Prostate gland (tissue), 2 donors: Measurements from ENCODE around the gene DAB1. TPM values are rescaled to one million over a fixed set of nuclear protein-coding genes. Genes with fewer than 3 reads are reported as not detected.

Experiments used
- DNase-seq: peaks from one replicate; pipeline ENCODE4 v3.0.0-alpha.2; 2019; ENCODE audit warnings: low spot score
- H3K27ac ChIP-seq, 2 donors: fragments of 200-600 bp; sonication (generic); 2 replicates each; pipeline ENCODE4 v1.5.1; 2017 to 2019
- H3K27me3 ChIP-seq: fragments of 200-600 bp; sonication (generic); replicated peaks from 2 replicates; pipeline ENCODE4 v1.5.1; 2019; ENCODE audit not compliant: insufficient read depth
- H3K36me3 ChIP-seq, 2 donors: fragments of 200-600 bp; sonication (generic); 1 replicate in 1 of 2; 2 replicates in 1 of 2; pipeline versions ENCODE4 v1.5.1 to v1.8.1; 2017 to 2019
- H3K4me1 ChIP-seq: fragments of 200-600 bp; sonication (generic); replicated peaks from 2 replicates; pipeline ENCODE4 v1.5.1; 2019
- H3K4me3 ChIP-seq, 2 donors: fragments of 200-600 bp; sonication (generic); 2 replicates each; pipeline ENCODE4 v1.5.1; 2017 to 2019
- H3K9me3 ChIP-seq: fragments of 200-600 bp; sonication (generic); 2 replicates; pipeline ENCODE4 v1.5.1; 2017
- POLR2A ChIP-seq: fragments of 450-650 bp; IDR thresholded peaks from one replicate; pipeline ENCODE4 v1.6.1; 2016; ENCODE audit warnings: antibody characterized with exemption, mild to moderate bottlenecking
- POLR2AphosphoS5 ChIP-seq: sonication (generic); formaldehyde crosslinking; IDR thresholded peaks from one replicate; pipeline ENCODE4 v1.6.1; 2017; ENCODE audit warnings: antibody characterized with exemption
- WGBS: methylation state at CpG from one replicate; pipeline ENCODE4 v1.1.5; 2018; 5-methylcytosine and 5-hydroxymethylcytosine counted together
- intact Hi-C: fragments of 100-400 bp; cut with DNase I; formaldehyde crosslinking; loops from one replicate; pipeline ENCODE4 v1.14.2; 2022
- total RNA-seq, 2 donors: library from RNA; depleted of rRNA; stranded (reverse); fragments of >200 nt; gene quantifications; one replicate each; pipeline ENCODE4 v1.1.0, GENCODE V29; 2016
- TF ChIP-seq, protein P1 (sequence below), 4 experiments: fragments of 200-600 bp in 2 of 4; fragments of 450-650 bp in 2 of 4; sonication (generic) in 2 of 4; IDR thresholded peaks; 1 replicate in 3 of 4; 2 replicates in 1 of 4; pipeline ENCODE4 v1.5.1; 2016 to 2019; ENCODE audit warnings: antibody characterized with exemption in 4 of 4, mild to moderate bottlenecking in 2 of 4, moderate library complexity in 2 of 4

DAB1 gene
- total RNA-seq, 2 donors from 2014 or later: 0.64 to 3.6 TPM

DNA sequence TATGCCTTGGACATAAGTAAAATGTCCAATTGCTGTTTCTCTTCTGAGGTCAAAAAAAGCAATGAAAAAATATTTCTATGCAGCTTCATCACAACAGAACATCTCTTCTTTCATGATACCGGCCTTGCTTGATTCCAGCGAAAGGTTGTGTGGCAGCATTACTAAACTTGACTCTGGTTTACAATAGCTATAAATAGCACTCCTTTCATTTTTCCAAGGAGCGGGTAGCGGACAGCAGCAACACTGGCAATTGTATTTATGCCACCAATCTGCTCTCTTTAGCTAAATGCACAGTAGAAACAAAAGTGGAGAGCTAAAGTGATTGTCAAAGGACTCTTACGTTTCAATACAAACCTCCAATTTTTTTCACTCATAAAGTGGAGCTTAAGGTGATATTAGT lies 7.5 kb upstream of the DAB1 start:
- WGBS: 45% methylated on average over 5 of the region's 5 CpGs
- Histone ChIP-seq H3K27me3 (no peaks in the 10 kb centered on the region), H3K36me3 (no peaks in the 10 kb centered on the region), H3K4me3 (no peak overlapping the region), H3K9me3 (no peaks in the 10 kb centered on the region), H3K4me1 (no peaks in the 10 kb centered on the region), H3K27ac (no peak overlapping the region)
- DNase-seq: no peak
- intact Hi-C loops: no loop called here
- TF ChIP-seq POLR2AphosphoS5: no peak
- TF ChIP-seq, protein P1, sequence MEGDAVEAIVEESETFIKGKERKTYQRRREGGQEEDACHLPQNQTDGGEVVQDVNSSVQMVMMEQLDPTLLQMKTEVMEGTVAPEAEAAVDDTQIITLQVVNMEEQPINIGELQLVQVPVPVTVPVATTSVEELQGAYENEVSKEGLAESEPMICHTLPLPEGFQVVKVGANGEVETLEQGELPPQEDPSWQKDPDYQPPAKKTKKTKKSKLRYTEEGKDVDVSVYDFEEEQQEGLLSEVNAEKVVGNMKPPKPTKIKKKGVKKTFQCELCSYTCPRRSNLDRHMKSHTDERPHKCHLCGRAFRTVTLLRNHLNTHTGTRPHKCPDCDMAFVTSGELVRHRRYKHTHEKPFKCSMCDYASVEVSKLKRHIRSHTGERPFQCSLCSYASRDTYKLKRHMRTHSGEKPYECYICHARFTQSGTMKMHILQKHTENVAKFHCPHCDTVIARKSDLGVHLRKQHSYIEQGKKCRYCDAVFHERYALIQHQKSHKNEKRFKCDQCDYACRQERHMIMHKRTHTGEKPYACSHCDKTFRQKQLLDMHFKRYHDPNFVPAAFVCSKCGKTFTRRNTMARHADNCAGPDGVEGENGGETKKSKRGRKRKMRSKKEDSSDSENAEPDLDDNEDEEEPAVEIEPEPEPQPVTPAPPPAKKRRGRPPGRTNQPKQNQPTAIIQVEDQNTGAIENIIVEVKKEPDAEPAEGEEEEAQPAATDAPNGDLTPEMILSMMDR (IDR thresholded peaks at IDR 0.05): no peak
- TF ChIP-seq POLR2A: no peak

DNA sequence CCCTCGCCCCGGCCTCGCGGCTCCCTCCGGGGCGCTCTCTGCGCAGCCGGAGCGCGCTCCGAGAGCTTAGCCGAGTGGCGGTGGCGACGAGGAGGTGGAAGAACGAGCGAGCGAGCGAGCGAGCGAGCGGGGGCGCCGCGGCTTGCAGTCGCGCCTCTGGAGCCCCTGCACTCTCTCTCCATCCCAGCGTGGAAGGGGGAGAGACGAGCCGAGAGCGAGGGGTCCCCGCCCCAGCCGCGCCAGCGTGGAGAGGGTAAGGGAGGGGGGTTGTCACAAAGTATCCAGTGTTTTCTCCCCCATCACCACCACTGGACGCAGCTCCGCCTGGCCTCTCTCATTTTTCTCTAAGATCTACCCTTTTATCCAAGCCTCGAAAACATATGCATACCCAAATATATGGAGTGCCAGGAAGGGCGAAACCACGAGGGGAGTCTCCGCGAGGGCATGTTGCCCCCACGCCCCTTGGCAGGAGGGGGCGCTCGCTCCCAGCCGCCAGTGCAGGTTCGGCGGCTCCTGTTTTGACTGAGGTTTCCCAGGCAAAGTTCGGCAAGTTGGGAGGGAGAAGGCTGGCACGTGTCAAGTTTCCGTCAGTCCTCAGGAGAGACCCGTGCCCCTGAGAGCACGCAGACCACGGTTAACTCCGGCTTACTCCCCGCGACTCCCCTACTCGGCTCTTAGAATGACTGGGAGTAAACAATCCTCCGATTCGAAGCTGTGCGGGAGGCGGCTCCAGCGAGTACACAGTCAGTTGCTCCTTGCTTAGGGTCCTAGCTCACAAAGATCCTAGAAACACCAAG lies 569 bp upstream of the DAB1 start:
- no peaks in the 10 kb centered on the region for H3K4me1 ChIP-seq
- no peak for TF ChIP-seq POLR2A
- TF ChIP-seq, protein P1 (IDR thresholded peaks at IDR 0.05): peak in 3 of 4 experiments; percentile 15 to 47 (median 39)
- H3K27ac ChIP-seq: no peak overlapping the region
- H3K4me3 ChIP-seq: peak overlapping the region; percentile 20 to 29
- peaks cover 20% of the 10 kb centered on the region for H3K27me3 ChIP-seq
- no peaks in the 10 kb centered on the region for H3K36me3 ChIP-seq
- intact Hi-C loops: loop anchor here (10.0 kb wide), 1 partner anchor 590 kb away; no protein-coding TSS in a partner anchor
- WGBS: 2% methylated on average over 52 of the region's 63 CpGs
- no peaks in the 10 kb centered on the region for H3K9me3 ChIP-seq
- DNase-seq: peak; percentile 5

DNA sequence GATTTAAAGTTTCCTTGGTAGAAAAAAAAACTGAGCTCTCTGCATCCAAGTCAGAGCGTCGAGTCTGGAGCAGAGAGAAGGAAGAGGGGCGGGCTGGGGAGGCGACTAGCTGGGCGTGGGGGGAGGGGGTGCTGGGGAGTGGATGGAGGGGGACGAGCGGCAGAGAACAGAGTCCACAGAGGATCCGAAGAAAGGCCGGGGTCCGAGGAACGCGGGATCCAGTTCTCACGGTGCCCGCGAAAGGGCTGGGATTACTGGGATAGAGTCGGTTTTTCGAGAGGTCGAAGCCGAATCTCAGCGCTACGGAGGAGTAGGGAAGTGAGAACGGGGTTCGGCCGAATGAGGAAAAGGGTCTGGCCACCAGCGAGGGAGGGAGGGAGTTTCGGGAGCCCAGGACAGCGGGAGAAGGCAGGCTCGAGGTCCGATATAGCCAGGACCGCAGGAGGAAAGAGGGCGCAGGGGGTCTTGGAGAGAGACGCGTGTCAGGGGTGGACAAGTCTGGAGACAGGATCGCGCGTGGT lies 665 bp downstream of the DAB1 start:
- H3K36me3 ChIP-seq: no peaks in the 10 kb centered on the region
- H3K27me3 ChIP-seq: peaks cover 20% of the 10 kb centered on the region
- no peaks in the 10 kb centered on the region for H3K4me1 ChIP-seq
- peak overlapping the region; percentile 20 to 29 for H3K4me3 ChIP-seq
- TF ChIP-seq POLR2A (no peak), POLR2AphosphoS5 (no peak)
- TF ChIP-seq, protein P1 (IDR thresholded peaks at IDR 0.05): no peak
- WGBS: under 1% methylated on average over 36 of the region's 36 CpGs
- H3K9me3 ChIP-seq: no peaks in the 10 kb centered on the region
- intact Hi-C loops: loop anchor here (10.0 kb wide), 1 partner anchor 588 kb away; no protein-coding TSS in a partner anchor
- no peak for DNase-seq
- H3K27ac ChIP-seq: no peak overlapping the region

DNA sequence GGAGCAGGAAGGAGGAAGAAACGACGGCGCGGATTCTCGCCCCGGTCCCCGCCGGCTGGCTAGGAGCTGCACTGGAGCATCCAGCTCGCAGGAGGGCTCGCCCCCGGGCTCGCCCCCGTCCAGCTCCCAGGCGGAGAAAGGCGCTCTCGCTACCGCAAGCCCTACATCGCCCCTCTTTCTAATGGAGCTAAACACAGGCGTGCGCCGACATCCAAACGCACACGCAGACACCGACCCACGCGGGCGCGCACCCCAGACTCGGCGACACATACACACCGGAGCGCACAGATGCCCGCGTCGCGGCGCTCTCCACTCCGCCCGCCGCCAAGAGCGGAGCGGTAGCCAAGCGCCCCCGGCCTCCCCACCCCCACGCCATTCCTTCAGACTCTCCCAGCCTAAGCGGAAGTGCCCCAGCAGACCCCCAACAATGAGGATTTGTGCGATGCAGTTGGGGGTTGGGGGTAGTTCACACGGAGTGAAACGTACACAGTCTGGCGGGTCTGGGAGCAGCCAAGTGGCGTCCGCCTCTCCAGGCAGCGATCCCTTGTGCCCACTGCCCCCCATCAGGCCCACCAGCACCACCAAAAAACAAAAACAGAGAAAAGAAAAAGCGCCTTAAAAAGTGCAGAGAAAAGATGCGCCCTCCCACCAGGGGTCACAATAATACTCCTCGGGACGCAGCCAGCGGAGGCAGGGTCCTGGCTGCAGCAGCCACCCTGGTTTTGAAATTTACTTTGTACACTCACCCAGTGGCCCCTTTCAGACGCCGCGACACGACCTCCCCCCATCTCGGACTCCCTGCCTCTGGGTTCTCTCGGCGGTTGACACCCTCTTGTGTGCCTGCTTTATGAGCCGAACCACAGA lies 1.4 kb downstream of the DAB1 start:
- Histone ChIP-seq H3K9me3 (no peaks in the 10 kb centered on the region), H3K36me3 (no peaks in the 10 kb centered on the region), H3K4me1 (no peaks in the 10 kb centered on the region), H3K4me3 (peak overlapping the region; percentile 12 to 29), H3K27me3 (peaks cover 22% of the 10 kb centered on the region), H3K27ac (no peak overlapping the region)
- under 1% methylated on average over 52 of the region's 66 CpGs for WGBS
- DNase-seq: no peak
- TF ChIP-seq POLR2AphosphoS5 (no peak), POLR2A (no peak)
- TF ChIP-seq, protein P1 (IDR thresholded peaks at IDR 0.05): no peak
- intact Hi-C loops: loop anchor here (10.0 kb wide), 1 partner anchor 588 kb away; no protein-coding TSS in a partner anchor
